GM21381 (cell line): ENCODE data around the gene PAX8.

ENCODE experiments used
- ATAC-seq: cut with Tn5 transposase; IDR thresholded peaks from one replicate; pipeline ENCODE4 v1.9.1; 2021; ENCODE audit warnings: mild to moderate bottlenecking, moderate library complexity; ENCODE audit not compliant: unreplicated experiment

PAX8 gene

GRCh38 chr2:113209011-113209645 lies 69.6 kb downstream of the PAX8 start:
- ATAC-seq = no peak

GRCh38 chr2:113208396-113208795 lies 70.3 kb downstream of the PAX8 start:
- ATAC-seq = no peak

- no peak for ATAC-seq
Measured at GRCh38 chr2:113207021-113207420, 71.7 kb downstream of the PAX8 start.

GRCh38 chr2:113206251-113206650 lies 72.5 kb downstream of the PAX8 start:
- no peak for ATAC-seq

- peak; percentile 77 for ATAC-seq
Measured at GRCh38 chr2:113203901-113204519, 74.7 kb downstream of the PAX8 start.

GRCh38 chr2:113203217-113203530 lies 75.5 kb downstream of the PAX8 start:
- ATAC-seq = no peak

GRCh38 chr2:113202305-113203216 lies 76.2 kb downstream of the PAX8 start:
- no peak for ATAC-seq

- no peak for ATAC-seq
Measured at GRCh38 chr2:113201496-113202304, 77.0 kb downstream of the PAX8 start.

- no peak for ATAC-seq
Measured at GRCh38 chr2:113200736-113201490, 77.8 kb downstream of the PAX8 start.

GRCh38 chr2:113200236-113200635 lies 78.5 kb downstream of the PAX8 start:
- no peak for ATAC-seq

- ATAC-seq = peak; percentile 67
Measured at GRCh38 chr2:113198790-113199612, 79.7 kb downstream of the PAX8 start.

- ATAC-seq = no peak
Measured at GRCh38 chr2:113198048-113198789, 80.5 kb downstream of the PAX8 start.

- ATAC-seq = no peak
Measured at GRCh38 chr2:113197347-113198047, 81.2 kb downstream of the PAX8 start.

- ATAC-seq = no peak
Measured at GRCh38 chr2:113196839-113197238, 81.9 kb downstream of the PAX8 start.

- no peak for ATAC-seq
Measured at GRCh38 chr2:113195923-113196501, 82.7 kb downstream of the PAX8 start.

GRCh38 chr2:113192459-113193100 lies 86.1 kb downstream of the PAX8 start:
- ATAC-seq = no peak

- no peak for ATAC-seq
Measured at GRCh38 chr2:113190871-113191270, 87.8 kb downstream of the PAX8 start.
